ENCODE measurements around the gene RC3H1. TPM values are rescaled to one million over a fixed set of nuclear protein-coding genes. Genes with fewer than 3 reads are reported as not detected.
"Not testable (repeated sequence)": the region's sequence is repeated elsewhere in the genome, so short reads cannot be mapped to it uniquely, and the experiment has no call there.

Gene RC3H1
- total and polyA plus RNA-seq, 2 experiments from 2014 or later = 7.7 to 28.1 TPM

DNA sequence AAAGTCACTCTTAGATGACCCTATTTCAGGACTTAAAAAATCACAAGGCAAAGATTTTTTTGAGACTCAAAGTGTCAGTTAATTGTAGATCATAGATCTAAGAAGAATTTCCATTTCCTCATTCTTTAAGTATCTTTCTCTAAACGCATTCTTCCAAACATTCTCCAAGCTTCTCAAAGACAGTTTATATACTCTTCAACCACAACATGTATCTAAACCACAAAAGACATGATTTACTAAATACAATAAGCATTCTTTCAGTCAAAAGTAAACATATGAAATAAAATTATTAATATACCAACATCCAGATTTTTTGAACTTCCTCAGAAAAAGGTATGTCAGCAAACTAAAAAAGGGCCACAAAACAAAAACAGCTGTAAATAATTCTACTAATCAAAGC lies 24.4 kb downstream of the RC3H1 start:
- H3K9me3 ChIP-seq (ENCODE audit: low read depth) = no peaks in the 10 kb centered on the region
- H3K27me3 ChIP-seq = no peaks in the 10 kb centered on the region
- no peak overlapping the region for H3K27ac ChIP-seq
- peaks cover 13% of the 10 kb centered on the region for H3K4me1 ChIP-seq (ENCODE audit: low read depth)
- no peak overlapping the region for H3K4me3 ChIP-seq
- TF ChIP-seq, protein P1, sequence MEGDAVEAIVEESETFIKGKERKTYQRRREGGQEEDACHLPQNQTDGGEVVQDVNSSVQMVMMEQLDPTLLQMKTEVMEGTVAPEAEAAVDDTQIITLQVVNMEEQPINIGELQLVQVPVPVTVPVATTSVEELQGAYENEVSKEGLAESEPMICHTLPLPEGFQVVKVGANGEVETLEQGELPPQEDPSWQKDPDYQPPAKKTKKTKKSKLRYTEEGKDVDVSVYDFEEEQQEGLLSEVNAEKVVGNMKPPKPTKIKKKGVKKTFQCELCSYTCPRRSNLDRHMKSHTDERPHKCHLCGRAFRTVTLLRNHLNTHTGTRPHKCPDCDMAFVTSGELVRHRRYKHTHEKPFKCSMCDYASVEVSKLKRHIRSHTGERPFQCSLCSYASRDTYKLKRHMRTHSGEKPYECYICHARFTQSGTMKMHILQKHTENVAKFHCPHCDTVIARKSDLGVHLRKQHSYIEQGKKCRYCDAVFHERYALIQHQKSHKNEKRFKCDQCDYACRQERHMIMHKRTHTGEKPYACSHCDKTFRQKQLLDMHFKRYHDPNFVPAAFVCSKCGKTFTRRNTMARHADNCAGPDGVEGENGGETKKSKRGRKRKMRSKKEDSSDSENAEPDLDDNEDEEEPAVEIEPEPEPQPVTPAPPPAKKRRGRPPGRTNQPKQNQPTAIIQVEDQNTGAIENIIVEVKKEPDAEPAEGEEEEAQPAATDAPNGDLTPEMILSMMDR (IDR thresholded peaks at IDR 0.05; ENCODE audit: low read depth, low read length) = no peak
- DNase-seq (ENCODE audit: low read depth in 1 of 2, low spot score in 1 of 2) = no peak
- peaks cover 5% of the 10 kb centered on the region for H3K36me3 ChIP-seq

DNA sequence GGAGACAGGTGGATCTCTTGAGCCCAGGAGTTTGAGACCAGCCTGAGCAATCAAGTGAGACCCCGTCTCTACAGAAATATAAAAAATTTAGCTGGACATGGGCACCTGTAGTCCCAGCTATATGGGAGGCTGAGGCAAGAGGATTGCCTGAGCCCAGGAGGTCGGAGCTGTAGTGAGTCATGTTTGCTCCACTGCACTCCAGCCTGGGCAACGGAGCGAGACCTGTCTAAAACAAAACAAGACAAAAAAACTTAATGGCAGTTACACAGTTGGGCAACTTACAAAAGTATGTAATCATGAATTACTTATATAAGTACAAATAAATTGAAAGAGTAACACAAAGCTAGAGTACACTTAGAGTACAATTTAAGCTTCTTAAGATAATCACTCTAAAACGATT lies 25.2 kb downstream of the RC3H1 start:
- peaks cover 12% of the 10 kb centered on the region for H3K36me3 ChIP-seq
- peaks cover 13% of the 10 kb centered on the region for H3K4me1 ChIP-seq (ENCODE audit: low read depth)
- H3K27me3 ChIP-seq = no peaks in the 10 kb centered on the region
- H3K9me3 ChIP-seq (ENCODE audit: low read depth) = no peaks in the 10 kb centered on the region
- H3K27ac ChIP-seq = no peak overlapping the region
- no peak for DNase-seq (ENCODE audit: low read depth in 1 of 2, low spot score in 1 of 2)
- H3K4me3 ChIP-seq = no peak overlapping the region
- TF ChIP-seq, protein P1 (IDR thresholded peaks at IDR 0.05; ENCODE audit: low read depth, low read length) = no peak

DNA sequence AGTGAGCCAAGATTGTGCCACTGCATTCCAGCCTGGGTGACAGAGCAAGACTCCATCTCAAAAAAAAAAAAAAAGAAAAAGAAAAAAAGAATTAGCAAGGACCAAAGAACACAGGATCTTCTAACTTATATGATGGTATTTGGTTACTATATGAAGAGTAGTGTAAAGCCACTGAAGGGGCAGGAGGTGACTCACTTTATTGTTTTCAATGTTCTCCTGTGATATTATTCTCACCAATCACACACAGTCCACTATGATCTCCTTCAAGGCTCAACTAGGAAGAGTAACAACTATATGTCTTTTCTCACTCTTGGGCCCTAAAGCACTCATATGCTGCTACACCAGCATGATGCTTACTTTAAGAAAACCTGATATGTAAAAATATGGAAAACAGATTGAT lies 26.7 kb downstream of the RC3H1 start:
- peaks cover 21% of the 10 kb centered on the region for H3K36me3 ChIP-seq
- DNase-seq (ENCODE audit: low read depth in 1 of 2, low spot score in 1 of 2) = no peak
- no peaks in the 10 kb centered on the region for H3K9me3 ChIP-seq (ENCODE audit: low read depth)
- no peak overlapping the region for H3K27ac ChIP-seq
- H3K4me1 ChIP-seq (ENCODE audit: low read depth) = peaks cover 2% of the 10 kb centered on the region
- TF ChIP-seq, protein P1 (IDR thresholded peaks at IDR 0.05; ENCODE audit: low read depth, low read length) = no peak
- H3K4me3 ChIP-seq = no peak overlapping the region
- H3K27me3 ChIP-seq = no peaks in the 10 kb centered on the region

DNA sequence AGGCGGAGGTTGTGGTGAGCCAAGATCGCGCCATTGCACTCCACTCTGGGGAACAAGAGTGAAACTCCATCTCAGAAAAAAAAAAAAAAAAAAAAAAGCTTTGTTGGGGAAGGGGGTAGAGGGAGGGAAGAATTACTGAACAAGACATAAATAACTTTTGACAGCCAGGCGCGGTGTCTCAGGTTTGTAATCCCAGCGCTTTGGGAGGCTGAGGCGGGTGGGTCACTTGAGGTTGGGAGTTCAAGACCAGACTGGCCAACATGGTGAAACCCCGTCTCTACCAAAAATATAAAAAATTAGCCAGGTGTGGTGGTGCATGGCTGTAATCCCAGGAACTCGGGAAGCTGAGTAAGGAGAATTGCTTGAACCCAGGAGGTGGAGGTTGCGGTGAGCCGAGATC lies 28.2 kb downstream of the RC3H1 start:
- not testable (repeated sequence) for H3K27ac ChIP-seq; H3K4me3 ChIP-seq; H3K27me3 ChIP-seq; H3K4me1 ChIP-seq (ENCODE audit: low read depth); H3K9me3 ChIP-seq (ENCODE audit: low read depth); DNase-seq (ENCODE audit: low read depth in 1 of 2, low spot score in 1 of 2)
- H3K36me3 ChIP-seq = peaks cover 21% of the 10 kb centered on the region

DNA sequence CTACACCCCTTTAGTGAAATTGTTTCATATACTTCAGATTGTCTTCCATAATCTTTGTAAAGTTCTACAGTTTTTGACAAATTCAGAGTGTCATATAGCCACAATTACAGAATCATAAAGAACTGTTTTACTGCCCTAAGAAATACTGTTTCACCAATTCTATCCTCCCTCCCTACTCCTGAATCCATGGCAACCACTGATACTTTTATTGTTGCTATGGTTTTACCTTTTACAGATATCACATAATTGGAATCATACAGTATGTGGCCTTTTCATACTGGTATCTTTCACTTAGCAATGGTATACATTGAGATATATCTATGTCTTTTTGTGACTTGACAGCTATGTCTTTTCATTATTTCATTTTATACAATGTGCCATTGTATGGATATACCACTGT lies 34.1 kb downstream of the RC3H1 start:
- TF ChIP-seq, protein P1 (IDR thresholded peaks at IDR 0.05; ENCODE audit: low read depth, low read length) = no peak

DNA sequence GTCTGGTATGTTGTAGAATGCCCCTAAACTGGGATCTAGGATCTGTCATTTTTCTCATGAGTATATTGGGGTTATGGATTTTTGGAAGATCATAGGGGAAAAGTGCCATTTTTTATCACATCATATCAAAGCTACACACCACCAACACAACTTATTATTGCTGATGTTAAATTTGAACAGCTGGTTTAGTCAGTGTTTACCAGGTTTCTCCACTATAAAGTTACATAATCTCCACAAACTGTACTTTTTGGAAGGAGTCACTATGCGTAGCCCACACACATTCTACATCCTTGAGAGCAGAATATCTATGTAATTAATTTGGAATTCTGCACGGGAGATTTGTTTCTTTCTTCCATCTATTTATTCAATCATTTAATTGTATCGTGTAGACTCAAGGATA lies 35.2 kb downstream of the RC3H1 start:
- Histone ChIP-seq H3K27me3 (no peaks in the 10 kb centered on the region), H3K4me3 (no peak overlapping the region), H3K9me3 (ENCODE audit: low read depth) (no peaks in the 10 kb centered on the region), H3K27ac (no peak overlapping the region), H3K4me1 (ENCODE audit: low read depth) (no peaks in the 10 kb centered on the region), H3K36me3 (peaks cover 48% of the 10 kb centered on the region)
- TF ChIP-seq, protein P1 (IDR thresholded peaks at IDR 0.05; ENCODE audit: low read depth, low read length) = no peak
- no peak for DNase-seq (ENCODE audit: low read depth in 1 of 2, low spot score in 1 of 2)

More for the DNA sequence above, 34.1 kb downstream of the RC3H1 start:
- H3K4me3 ChIP-seq = no peak overlapping the region
- no peak for DNase-seq (ENCODE audit: low read depth in 1 of 2, low spot score in 1 of 2)
- H3K27ac ChIP-seq = no peak overlapping the region
- H3K4me1 ChIP-seq (ENCODE audit: low read depth) = no peaks in the 10 kb centered on the region
- H3K9me3 ChIP-seq (ENCODE audit: low read depth) = no peaks in the 10 kb centered on the region
- peaks cover 51% of the 10 kb centered on the region for H3K36me3 ChIP-seq
- H3K27me3 ChIP-seq = no peaks in the 10 kb centered on the region
